GM23248 (cell line): ENCODE measurements around the gene LIPG.
"Not testable (repeated sequence)": the region's sequence is repeated elsewhere in the genome, so short reads cannot be mapped to it uniquely, and the experiment has no call there.

Experiments
- EZH2 ChIP-seq: fragments of 200-600 bp; sonication (generic); IDR thresholded peaks from 2 replicates; pipeline ENCODE4 v1.6.1; 2018; ENCODE audit warnings: antibody characterized with exemption, mild to moderate bottlenecking; ENCODE audit not compliant: insufficient read depth, poor library complexity, severe bottlenecking
- EZH2phosphoT487 ChIP-seq: fragments of 200-600 bp; sonication (generic); IDR thresholded peaks from 2 replicates; pipeline ENCODE4 v1.6.1; 2018; ENCODE audit warnings: antibody characterized with exemption, moderate library complexity, mild to moderate bottlenecking, low read depth; ENCODE audit not compliant: insufficient read depth

GRCh38 chr18:49579583-49579982, 17.7 kb downstream of the LIPG start:
- not testable (repeated sequence) for TF ChIP-seq EZH2phosphoT487, EZH2
